K562 (cell line): Measurements from ENCODE around the gene ANAPC10. TPM values are rescaled to one million over a fixed set of nuclear protein-coding genes. Genes with fewer than 3 reads are reported as not detected.

Experiments
- ATAC-seq: fragments of 200-7000 bp; cut with Tn5 transposase; 3 replicates; pipeline ENCODE4 v1.9.1; 2020; ENCODE audit warnings: moderate library complexity
- BruUV-seq: library from RNA; stranded (reverse); fragments of 400-500 nt; replicated peaks from 2 replicates; lab custom pipeline; 2021; lab: Mats Ljungman, UMichigan
- CTCF ChIA-PET: fragments of 300-600 bp; formaldehyde crosslinking; extraction: SDS; loops from one replicate; lab custom pipeline; 2021; ENCODE audit warnings: low intra/inter-chr PET ratio; lab: Yijun Ruan, JAX
- POLR2A ChIA-PET: fragments of 300-600, 350-650 bp; sonication (Branson Sonifier 250); formaldehyde crosslinking; extraction: SDS; loops from one replicate; lab custom pipeline; 2021; ENCODE audit warnings: antibody characterized with exemption, inconsistent platforms; lab: Yijun Ruan, JAX
- DNase-seq, 4 experiments: peaks; one replicate each; pipeline versions ENCODE4 v3.0.0 to v3.0.0-alpha.2; 2011 to 2018; ENCODE audit warnings: low spot score in 3 of 4, mixed read lengths in 3 of 4; ENCODE audit errors: extremely low read depth in 1 of 4
- FAIRE-seq: peaks from 2 replicates; lab custom pipeline; 2011; peaks lifted over from hg19 to GRCh38; lab: Jason Lieb, UNC
- H2AFZ ChIP-seq: 2 replicates; pipeline ENCODE4 v1.6.0; 2011; ENCODE audit warnings: low read depth, low read length, control low read depth, inconsistent platforms
- H3K27ac ChIP-seq: fragments of 200-600 bp; 3 replicates; pipeline ENCODE4 v1.8.0; 2011; ENCODE audit warnings: low read depth, mild to moderate bottlenecking, control low read depth, inconsistent platforms, low read length, moderate library complexity, mixed read lengths; ENCODE audit errors: extremely low read depth
- H3K27me3 ChIP-seq, 2 experiments: fragments of 300-600 bp in 1 of 2; 2 replicates in 1 of 2; 3 replicates in 1 of 2; pipeline versions ENCODE4 v1.6.0 to v1.8.0; 2011; ENCODE audit warnings: inconsistent platforms in 2 of 2, low read length in 2 of 2, mild to moderate bottlenecking in 1 of 2, mixed read lengths in 1 of 2, moderate library complexity in 1 of 2; ENCODE audit not compliant: control insufficient read depth in 2 of 2, insufficient read depth in 2 of 2
- H3K36me3 ChIP-seq: fragments of 300-600 bp; 3 replicates; pipeline ENCODE4 v1.8.0; 2011; ENCODE audit warnings: mild to moderate bottlenecking, low read length, inconsistent platforms; ENCODE audit not compliant: control insufficient read depth, insufficient read depth
- H3K4me1 ChIP-seq, 2 experiments: fragments of 200-600 bp in 1 of 2; replicated peaks in 1 of 2; 2 replicates in 1 of 2; 3 replicates in 1 of 2; pipeline versions ENCODE4 v1.5.1 to v1.8.0; 2011; ENCODE audit warnings: inconsistent platforms in 2 of 2, low read length in 2 of 2, mild to moderate bottlenecking in 1 of 2, mixed read lengths in 1 of 2, moderate library complexity in 1 of 2; ENCODE audit not compliant: control insufficient read depth in 2 of 2, insufficient read depth in 2 of 2
- H3K4me2 ChIP-seq: 2 replicates; pipeline ENCODE4 v1.6.1; 2011; ENCODE audit warnings: low read length, control low read depth, inconsistent platforms, mixed read lengths; ENCODE audit not compliant: insufficient read depth
- H3K4me3 ChIP-seq: fragments of 200-600 bp; sonication (generic), shearing (Covaris generic); 2 replicates; pipeline ENCODE4 v1.5.1; 2016; ENCODE audit warnings: control low read depth, inconsistent platforms
- H3K79me2 ChIP-seq: fragments of 200-600 bp; 3 replicates; pipeline ENCODE4 v1.8.0; 2011; ENCODE audit warnings: low read length, inconsistent platforms; ENCODE audit not compliant: control insufficient read depth, insufficient read depth
- H3K9ac ChIP-seq, 2 experiments: 2 replicates each; pipeline versions ENCODE4 v1.6.0 to v1.6.1; 2011; ENCODE audit warnings: low read depth in 2 of 2, low read length in 2 of 2, control low read depth in 1 of 2, inconsistent platforms in 1 of 2, mild to moderate bottlenecking in 1 of 2, mixed read lengths in 1 of 2; ENCODE audit not compliant: insufficient read depth in 1 of 2
- H3K9me1 ChIP-seq: one replicate; pipeline ENCODE4 v1.6.0; 2011; ENCODE audit warnings: inconsistent platforms, mild to moderate bottlenecking, low read length, moderate library complexity; ENCODE audit not compliant: control insufficient read depth, insufficient read depth
- H3K9me3 ChIP-seq: replicated peaks from 2 replicates; pipeline ENCODE4 v1.5.1; 2011; ENCODE audit warnings: low read depth, low read length, inconsistent platforms; ENCODE audit not compliant: control insufficient read depth, insufficient read depth
- H4K20me1 ChIP-seq: replicated peaks from 2 replicates; pipeline ENCODE4 v1.6.1; 2011; ENCODE audit warnings: low read length, inconsistent platforms, mixed read lengths; ENCODE audit not compliant: control insufficient read depth, insufficient read depth
- ATF7 ChIP-seq: fragments of 450-650 bp; IDR thresholded peaks from 2 replicates; pipeline ENCODE4 v1.7.1; 2014; ENCODE audit warnings: mild to moderate bottlenecking, moderate library complexity
- MXD1 ChIP-seq: fragments of 250-450 bp; sonication (Bioruptor Pico); IDR thresholded peaks from 2 replicates; pipeline ENCODE4 v1.8.0; 2021; ENCODE audit warnings: borderline replicate concordance, mild to moderate bottlenecking, moderate library complexity; ENCODE audit not compliant: poor library complexity, severe bottlenecking
- SMAD3 ChIP-seq: fragments of 450-650 bp; formaldehyde crosslinking; conservative IDR thresholded peaks from 2 replicates; pipeline ENCODE4 v1.4.0; 2020; ENCODE audit warnings: mild to moderate bottlenecking
- ZNF407 ChIP-seq: fragments of 450-650 bp; IDR thresholded peaks from 2 replicates; pipeline ENCODE4 v1.6.1; 2016; ENCODE audit warnings: low read depth
- WGBS: fragments of 100-300 bp; shearing (Covaris generic); methylation state at CpG from one replicate; pipeline ENCODE4 v1.1.6; 2016; ENCODE audit warnings: low coverage, mixed read lengths; ENCODE audit not compliant: insufficient coverage; ENCODE audit errors: missing lambda C conversion rate; 5-methylcytosine and 5-hydroxymethylcytosine counted together
- in situ Hi-C: fragments of 300-500 bp; cut with MboI; formaldehyde crosslinking; loops from 4 replicates; pipeline ENCODE4 v1.15.0; 2018; ENCODE audit warnings: inconsistent platforms, mixed read lengths
- intact Hi-C: fragments of 100-400 bp; cut with micrococcal nuclease; formaldehyde crosslinking; loops from 2 replicates; pipeline ENCODE4 v1.14.2; 2022
- polyA plus RNA-seq, 8 experiments: library from polyadenylated mRNA; depleted of rRNA in 4 of 8; stranded (reverse) in 5 of 8; unstranded in 3 of 8; fragments of >200 nt; fragmentation: Nextera tagmentation in 2 of 8; fragmentation: Illumina TruSeq in 1 of 8; extraction: Ambion mirVana in 2 of 8; extraction: Trizol in 1 of 8; gene quantifications; 2 replicates each; pipeline versions ENCODE4 v1.2.1 to v1.2.3, GENCODE V29; 2011 to 2014; ENCODE audit warnings: inconsistent platforms in 1 of 8, missing spikeins in 1 of 8
- total RNA-seq, 7 experiments: library from RNA; depleted of rRNA in 6 of 7; stranded (reverse); fragments of >200 nt in 6 of 7; fragmentation: Illumina TruSeq in 2 of 7; extraction: Trizol in 2 of 7; gene quantifications; 2 replicates each; pipeline versions ENCODE4 v1.2.1 to v1.2.3, GENCODE V29; 2011 to 2021; ENCODE audit warnings: low replicate concordance in 1 of 7

ANAPC10 gene
- total and polyA plus RNA-seq, 9 of the 15 experiments (the other 6 are each of a cell fraction or from before 2014, with no cell fraction given) = 31.0 to 96.2 (median 60.3) TPM

DNA sequence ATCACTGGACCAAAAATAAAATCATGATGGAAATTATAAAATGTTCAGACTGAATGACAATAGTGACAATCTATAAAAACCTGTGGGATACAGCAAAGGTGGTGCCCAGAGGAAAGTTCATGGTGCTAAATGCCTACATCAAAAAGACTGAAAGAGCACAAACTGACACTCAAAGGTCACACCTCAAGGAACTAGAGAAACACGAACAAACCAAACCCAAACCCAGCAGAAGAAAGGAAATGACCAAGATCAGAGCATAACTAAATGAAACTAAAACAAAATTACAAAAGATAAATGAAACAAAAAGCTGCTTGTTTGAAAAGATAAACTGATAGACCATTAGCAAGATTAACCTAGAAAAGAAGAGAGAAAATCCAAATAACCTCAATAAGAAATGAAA, 78.7 kb downstream of the ANAPC10 start:
- 36% methylated on average over 1 of the region's 1 CpG for WGBS
- TF ChIP-seq MXD1 (CRISPR knock-in tag) (no peak), ZNF407 (no peak), SMAD3 (CRISPR knock-in tag) (no peak), ATF7 (no peak)
- intact Hi-C loops = no loop called here
- 0 out of 2 replicates have a peak, but pooled peaks cover 2% of the 10 kb centered on the region for H3K9me3 ChIP-seq
- DNase-seq (no peak), FAIRE-seq (no peak), ATAC-seq (no peak)
- ChIA-PET POLR2A (no interaction called here), CTCF (no interaction called here)
- in situ Hi-C loops = no loop called here
- no peaks in the 10 kb centered on the region for H4K20me1 ChIP-seq
- peaks cover 4% of the 10 kb centered on the region; the same call in 1 of the 3 replicates for H3K79me2 ChIP-seq
- no TSS peak for BruUV-seq
- H3K36me3 ChIP-seq = no peaks in the 10 kb centered on the region
- no peak overlapping the region for H3K4me2 ChIP-seq
- H3K27ac ChIP-seq = no peak overlapping the region
- no peak overlapping the region for H3K4me3 ChIP-seq
- H3K9me1 ChIP-seq = no peaks in the 10 kb centered on the region
- no peaks in the 10 kb centered on the region for H3K4me1 ChIP-seq
- H3K27me3 ChIP-seq = no peaks in the 10 kb centered on the region
- no peak overlapping the region for H2AFZ ChIP-seq
- H3K9ac ChIP-seq = no peak overlapping the region
